Measurements from ENCODE around the gene SPON1. TPM values are rescaled to one million over a fixed set of nuclear protein-coding genes. Genes with fewer than 3 reads are reported as not detected.

SPON1 gene
- total and polyA plus RNA-seq, 8 donors, result 0.83 to 17.5 (median 1.7) TPM

GRCh38 chr11:14117632-14118031 is 155.1 kb downstream of the SPON1 start:
- DNase-seq, result no peak
- no peak for ATAC-seq
- WGBS, 2 donors, result 8 to 20% methylated on average over 1 of the region's 1 CpG

GRCh38 chr11:14118072-14118471 is 155.5 kb downstream of the SPON1 start:
- Histone ChIP-seq H3K4me1 (no peaks in the 10 kb centered on the region), H3K9me3 (no peaks in the 10 kb centered on the region), H3K27me3 (no peaks in the 10 kb centered on the region), H3K4me3 (no peak overlapping the region), H3K36me3 (no peaks in the 10 kb centered on the region), H3K27ac (no peak overlapping the region)
- TF ChIP-seq, protein P1, sequence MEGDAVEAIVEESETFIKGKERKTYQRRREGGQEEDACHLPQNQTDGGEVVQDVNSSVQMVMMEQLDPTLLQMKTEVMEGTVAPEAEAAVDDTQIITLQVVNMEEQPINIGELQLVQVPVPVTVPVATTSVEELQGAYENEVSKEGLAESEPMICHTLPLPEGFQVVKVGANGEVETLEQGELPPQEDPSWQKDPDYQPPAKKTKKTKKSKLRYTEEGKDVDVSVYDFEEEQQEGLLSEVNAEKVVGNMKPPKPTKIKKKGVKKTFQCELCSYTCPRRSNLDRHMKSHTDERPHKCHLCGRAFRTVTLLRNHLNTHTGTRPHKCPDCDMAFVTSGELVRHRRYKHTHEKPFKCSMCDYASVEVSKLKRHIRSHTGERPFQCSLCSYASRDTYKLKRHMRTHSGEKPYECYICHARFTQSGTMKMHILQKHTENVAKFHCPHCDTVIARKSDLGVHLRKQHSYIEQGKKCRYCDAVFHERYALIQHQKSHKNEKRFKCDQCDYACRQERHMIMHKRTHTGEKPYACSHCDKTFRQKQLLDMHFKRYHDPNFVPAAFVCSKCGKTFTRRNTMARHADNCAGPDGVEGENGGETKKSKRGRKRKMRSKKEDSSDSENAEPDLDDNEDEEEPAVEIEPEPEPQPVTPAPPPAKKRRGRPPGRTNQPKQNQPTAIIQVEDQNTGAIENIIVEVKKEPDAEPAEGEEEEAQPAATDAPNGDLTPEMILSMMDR (IDR thresholded peaks at IDR 0.05), result no peak
- WGBS, 2 donors, result 0 to 76% methylated on average over 1 of the region's 1 CpG
- intact Hi-C loops (cut with DNase I), result no loop called here
- DNase-seq, result no peak
- no peak for ATAC-seq
- no peak for FAIRE-seq

More at GRCh38 chr11:14117632-14118031, 155.1 kb downstream of the SPON1 start:
- H3K27me3 ChIP-seq, result no peaks in the 10 kb centered on the region
- H3K4me1 ChIP-seq, result no peaks in the 10 kb centered on the region
- no peak overlapping the region for H3K4me3 ChIP-seq
- FAIRE-seq, result no peak
- TF ChIP-seq, protein P1 (IDR thresholded peaks at IDR 0.05), result no peak
- H3K27ac ChIP-seq, result no peak overlapping the region
- no peaks in the 10 kb centered on the region for H3K9me3 ChIP-seq
- no peaks in the 10 kb centered on the region for H3K36me3 ChIP-seq
- intact Hi-C loops (cut with DNase I), result no loop called here

GRCh38 chr11:14119357-14119756 is 156.8 kb downstream of the SPON1 start:
- intact Hi-C loops (cut with DNase I), result no loop called here
- TF ChIP-seq, protein P1 (IDR thresholded peaks at IDR 0.05), result no peak
- DNase-seq (no peak), ATAC-seq (no peak), FAIRE-seq (no peak)
- H3K36me3 ChIP-seq, result no peaks in the 10 kb centered on the region
- H3K4me1 ChIP-seq, result no peaks in the 10 kb centered on the region
- H3K27ac ChIP-seq, result no peak overlapping the region
- H3K9me3 ChIP-seq, result no peaks in the 10 kb centered on the region
- H3K4me3 ChIP-seq, result no peak overlapping the region
- WGBS, 2 donors, result 93 to 94% methylated on average over 2 of the region's 2 CpGs
- H3K27me3 ChIP-seq, result no peaks in the 10 kb centered on the region

- H3K27me3 ChIP-seq, result no peaks in the 10 kb centered on the region
- intact Hi-C loops (cut with DNase I), result no loop called here
- no peak overlapping the region for H3K27ac ChIP-seq
- TF ChIP-seq, protein P1 (IDR thresholded peaks at IDR 0.05), result no peak
- H3K36me3 ChIP-seq, result no peaks in the 10 kb centered on the region
- 83 to 84% methylated on average over 3 of the region's 3 CpGs for WGBS, 2 donors
- DNase-seq (no peak), ATAC-seq (no peak), FAIRE-seq (no peak)
- H3K4me3 ChIP-seq, result no peak overlapping the region
- H3K9me3 ChIP-seq, result no peaks in the 10 kb centered on the region
- no peaks in the 10 kb centered on the region for H3K4me1 ChIP-seq
Measured at GRCh38 chr11:14124350-14124749, 161.8 kb downstream of the SPON1 start.

- FAIRE-seq, result no peak
- Histone ChIP-seq H3K4me3 (no peak overlapping the region), H3K27me3 (no peaks in the 10 kb centered on the region), H3K9me3 (no peaks in the 10 kb centered on the region), H3K4me1 (no peaks in the 10 kb centered on the region), H3K27ac (no peak overlapping the region), H3K36me3 (no peaks in the 10 kb centered on the region)
- ATAC-seq, result no peak
- DNase-seq, result no peak
- TF ChIP-seq, protein P1 (IDR thresholded peaks at IDR 0.05), result no peak
- WGBS, 2 donors, result 85 to 89% methylated on average over 3 of the region's 3 CpGs
- intact Hi-C loops (cut with DNase I), result no loop called here
Measured at GRCh38 chr11:14124886-14125285, 162.4 kb downstream of the SPON1 start.

All from pancreas (tissue), 10 donors.